Stimulated activated CD8-positive, alpha-beta memory T cell treated with anti-CD3 and anti-CD28 coated beads, Interleukin-7, amount 100 ng/mL, for 24 hours (primary cell): ENCODE results near the gene REEP2.
"Not testable (repeated sequence)": the region's sequence is repeated elsewhere in the genome, so short reads cannot be mapped to it uniquely, and the experiment has no call there.

ENCODE experiments used
- DNase-seq: peaks from one replicate; pipeline ENCODE4 v3.0.0-alpha.2; 2020; ENCODE audit warnings: low read depth

The REEP2 gene

DNA sequence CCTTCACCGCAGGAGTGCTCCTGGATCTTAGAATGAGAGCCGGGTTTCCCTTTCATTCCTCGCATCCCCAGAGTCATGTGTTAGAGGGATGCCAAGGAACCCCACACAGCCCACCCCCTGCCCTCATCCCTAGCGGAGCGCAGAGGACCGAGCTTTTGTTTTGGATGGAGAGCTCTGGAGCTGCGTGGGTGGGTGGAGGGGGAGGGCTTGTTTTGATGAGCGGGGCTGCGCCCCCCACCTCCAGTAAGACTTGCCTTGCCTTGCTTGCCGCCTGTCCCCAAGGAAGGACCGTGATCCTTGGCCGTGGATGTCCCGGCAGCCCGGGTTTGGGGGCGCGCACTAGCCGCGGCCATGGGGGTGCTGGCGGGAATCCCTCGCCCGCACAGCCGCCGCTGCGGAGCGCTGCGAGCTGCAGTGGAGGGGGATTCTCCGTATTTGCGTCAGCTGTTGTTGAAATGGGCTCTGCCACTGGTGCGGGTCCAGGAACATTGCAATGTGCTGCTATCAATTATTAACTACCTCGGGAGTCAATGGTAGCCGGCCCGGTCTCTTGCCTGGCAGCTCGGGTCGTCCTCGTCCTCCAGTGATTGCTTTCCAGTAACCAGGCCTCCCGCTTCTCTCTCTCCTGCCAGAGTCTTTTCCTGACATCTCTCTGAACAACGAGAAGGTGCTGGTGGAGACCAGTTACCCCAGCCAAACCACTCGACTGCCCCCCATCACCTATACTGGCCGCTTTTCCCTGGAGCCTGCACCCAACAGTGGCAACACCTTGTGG lies 27.5 kb downstream of the REEP2 start:
- no peak for DNase-seq

DNA sequence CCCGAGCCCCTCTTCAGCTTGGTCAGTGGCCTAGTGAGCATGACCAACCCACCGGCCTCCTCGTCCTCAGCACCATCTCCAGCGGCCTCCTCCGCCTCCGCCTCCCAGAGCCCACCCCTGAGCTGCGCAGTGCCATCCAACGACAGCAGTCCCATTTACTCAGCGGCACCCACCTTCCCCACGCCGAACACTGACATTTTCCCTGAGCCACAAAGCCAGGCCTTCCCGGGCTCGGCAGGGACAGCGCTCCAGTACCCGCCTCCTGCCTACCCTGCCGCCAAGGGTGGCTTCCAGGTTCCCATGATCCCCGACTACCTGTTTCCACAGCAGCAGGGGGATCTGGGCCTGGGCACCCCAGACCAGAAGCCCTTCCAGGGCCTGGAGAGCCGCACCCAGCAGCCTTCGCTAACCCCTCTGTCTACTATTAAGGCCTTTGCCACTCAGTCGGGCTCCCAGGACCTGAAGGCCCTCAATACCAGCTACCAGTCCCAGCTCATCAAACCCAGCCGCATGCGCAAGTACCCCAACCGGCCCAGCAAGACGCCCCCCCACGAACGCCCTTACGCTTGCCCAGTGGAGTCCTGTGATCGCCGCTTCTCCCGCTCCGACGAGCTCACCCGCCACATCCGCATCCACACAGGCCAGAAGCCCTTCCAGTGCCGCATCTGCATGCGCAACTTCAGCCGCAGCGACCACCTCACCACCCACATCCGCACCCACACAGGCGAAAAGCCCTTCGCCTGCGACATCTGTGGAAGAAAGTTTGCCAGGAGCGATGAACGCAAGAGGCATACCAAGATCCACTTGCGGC lies 28.2 kb downstream of the REEP2 start:
- no peak for DNase-seq

DNA sequence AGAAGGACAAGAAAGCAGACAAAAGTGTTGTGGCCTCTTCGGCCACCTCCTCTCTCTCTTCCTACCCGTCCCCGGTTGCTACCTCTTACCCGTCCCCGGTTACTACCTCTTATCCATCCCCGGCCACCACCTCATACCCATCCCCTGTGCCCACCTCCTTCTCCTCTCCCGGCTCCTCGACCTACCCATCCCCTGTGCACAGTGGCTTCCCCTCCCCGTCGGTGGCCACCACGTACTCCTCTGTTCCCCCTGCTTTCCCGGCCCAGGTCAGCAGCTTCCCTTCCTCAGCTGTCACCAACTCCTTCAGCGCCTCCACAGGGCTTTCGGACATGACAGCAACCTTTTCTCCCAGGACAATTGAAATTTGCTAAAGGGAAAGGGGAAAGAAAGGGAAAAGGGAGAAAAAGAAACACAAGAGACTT lies 28.9 kb downstream of the REEP2 start:
- no peak for DNase-seq

DNA sequence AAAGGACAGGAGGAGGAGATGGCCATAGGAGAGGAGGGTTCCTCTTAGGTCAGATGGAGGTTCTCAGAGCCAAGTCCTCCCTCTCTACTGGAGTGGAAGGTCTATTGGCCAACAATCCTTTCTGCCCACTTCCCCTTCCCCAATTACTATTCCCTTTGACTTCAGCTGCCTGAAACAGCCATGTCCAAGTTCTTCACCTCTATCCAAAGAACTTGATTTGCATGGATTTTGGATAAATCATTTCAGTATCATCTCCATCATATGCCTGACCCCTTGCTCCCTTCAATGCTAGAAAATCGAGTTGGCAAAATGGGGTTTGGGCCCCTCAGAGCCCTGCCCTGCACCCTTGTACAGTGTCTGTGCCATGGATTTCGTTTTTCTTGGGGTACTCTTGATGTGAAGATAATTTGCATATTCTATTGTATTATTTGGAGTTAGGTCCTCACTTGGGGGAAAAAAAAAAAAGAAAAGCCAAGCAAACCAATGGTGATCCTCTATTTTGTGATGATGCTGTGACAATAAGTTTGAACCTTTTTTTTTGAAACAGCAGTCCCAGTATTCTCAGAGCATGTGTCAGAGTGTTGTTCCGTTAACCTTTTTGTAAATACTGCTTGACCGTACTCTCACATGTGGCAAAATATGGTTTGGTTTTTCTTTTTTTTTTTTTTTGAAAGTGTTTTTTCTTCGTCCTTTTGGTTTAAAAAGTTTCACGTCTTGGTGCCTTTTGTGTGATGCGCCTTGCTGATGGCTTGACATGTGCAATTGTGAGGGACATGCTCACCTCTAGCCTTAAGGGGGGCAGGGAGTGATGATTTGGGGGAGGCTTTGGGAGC lies 29.5 kb downstream of the REEP2 start:
- no peak for DNase-seq

DNA sequence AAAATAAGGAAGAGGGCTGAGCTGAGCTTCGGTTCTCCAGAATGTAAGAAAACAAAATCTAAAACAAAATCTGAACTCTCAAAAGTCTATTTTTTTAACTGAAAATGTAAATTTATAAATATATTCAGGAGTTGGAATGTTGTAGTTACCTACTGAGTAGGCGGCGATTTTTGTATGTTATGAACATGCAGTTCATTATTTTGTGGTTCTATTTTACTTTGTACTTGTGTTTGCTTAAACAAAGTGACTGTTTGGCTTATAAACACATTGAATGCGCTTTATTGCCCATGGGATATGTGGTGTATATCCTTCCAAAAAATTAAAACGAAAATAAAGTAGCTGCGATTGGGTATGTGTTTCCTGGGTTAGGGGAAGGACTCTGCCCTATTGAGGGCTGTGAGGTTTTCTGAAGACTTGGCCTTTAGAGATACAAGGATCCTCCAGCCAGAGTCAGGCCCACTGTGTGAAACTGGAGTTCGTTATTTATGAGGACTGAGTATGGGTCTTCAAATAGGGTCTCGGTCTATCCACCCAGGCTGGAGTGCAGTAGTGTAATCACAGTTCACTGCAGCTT lies 30.2 kb downstream of the REEP2 start:
- no peak for DNase-seq

DNA sequence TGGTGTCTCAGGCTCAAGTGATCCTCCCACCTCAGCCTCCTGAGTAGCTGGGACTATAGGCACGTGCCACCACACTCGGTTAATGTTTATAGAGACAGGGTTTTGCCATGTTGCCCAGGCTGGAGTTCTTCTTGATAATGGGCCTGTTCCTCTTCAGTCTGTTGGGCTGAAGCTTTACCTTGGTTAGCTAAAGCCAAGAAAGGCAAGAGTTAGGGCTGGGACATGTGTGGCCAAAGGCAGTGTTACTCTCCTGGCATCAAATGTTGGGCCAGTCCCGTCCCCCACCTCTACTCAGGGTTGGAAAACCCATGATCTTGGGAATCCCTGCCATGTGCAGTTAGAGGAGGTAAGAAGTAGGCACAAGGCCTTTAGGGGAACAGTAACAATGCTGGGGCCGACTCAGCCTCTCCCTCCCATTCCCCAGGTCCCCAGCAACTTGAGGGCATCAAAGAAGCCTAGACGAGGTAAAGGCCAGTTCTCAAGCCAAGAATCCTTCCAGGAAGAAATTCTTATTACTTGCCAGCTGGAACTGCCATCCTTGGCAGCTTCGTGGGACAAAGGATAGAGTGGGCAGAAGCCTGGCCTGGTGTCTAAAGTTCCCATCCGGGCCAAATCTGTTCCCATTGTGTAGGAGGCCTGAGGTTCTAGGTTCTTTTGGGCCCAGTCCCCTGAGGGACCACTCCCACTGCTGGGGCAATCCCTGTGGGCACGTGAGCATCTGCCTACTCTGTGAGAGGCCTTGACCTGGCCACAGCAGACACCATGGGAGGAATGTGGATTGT lies 30.9 kb downstream of the REEP2 start:
- no peak for DNase-seq

DNA sequence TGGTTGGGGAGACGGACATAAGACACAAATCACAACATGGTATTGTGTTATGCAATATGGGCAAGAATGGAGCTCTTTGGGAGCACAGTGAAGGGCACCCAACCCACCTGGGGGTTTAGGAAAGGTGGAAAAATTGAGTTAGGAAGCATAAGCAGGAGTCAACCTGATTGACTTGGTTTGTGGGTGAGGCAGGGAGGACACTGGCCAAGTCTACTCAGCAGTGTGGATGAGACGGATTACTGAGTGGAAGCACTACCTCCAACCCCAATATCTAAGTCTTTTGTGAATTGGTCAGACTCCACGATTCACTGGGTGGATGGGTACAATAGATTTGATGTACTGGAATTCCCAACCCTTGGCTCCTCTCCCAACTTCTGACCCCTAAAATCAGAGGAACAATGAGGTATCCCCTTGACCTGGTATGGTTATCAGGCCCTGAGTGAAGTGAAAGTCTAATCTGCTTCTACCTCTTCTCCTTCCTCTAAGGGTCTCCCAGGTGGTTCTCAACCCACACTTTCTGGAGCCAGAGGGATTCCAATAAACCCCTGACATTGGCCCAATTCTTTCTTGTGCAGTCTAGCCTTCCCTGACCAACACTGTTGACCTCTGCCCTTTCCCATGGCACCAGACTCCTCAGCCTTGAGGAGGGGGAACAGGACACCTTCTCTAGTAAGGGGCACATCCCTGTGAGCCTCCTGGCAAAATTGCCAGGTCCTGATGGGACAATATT lies 31.6 kb downstream of the REEP2 start:
- no peak for DNase-seq

DNA sequence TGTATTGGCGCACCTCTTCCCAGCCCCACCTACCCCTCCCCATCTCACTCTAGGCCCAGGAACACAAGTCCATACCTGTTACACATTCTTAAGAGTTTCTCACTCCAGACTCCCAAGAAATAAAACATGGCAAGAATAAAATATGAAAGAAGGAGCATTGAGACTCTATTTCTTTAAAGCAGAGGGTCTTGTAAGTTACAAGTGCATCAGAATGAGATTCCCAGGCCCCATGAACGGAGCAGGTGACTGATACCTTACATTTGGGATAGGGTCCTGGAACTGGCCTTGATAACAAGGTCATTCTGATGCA lies 32.1 kb downstream of the REEP2 start:
- no peak for DNase-seq

DNA sequence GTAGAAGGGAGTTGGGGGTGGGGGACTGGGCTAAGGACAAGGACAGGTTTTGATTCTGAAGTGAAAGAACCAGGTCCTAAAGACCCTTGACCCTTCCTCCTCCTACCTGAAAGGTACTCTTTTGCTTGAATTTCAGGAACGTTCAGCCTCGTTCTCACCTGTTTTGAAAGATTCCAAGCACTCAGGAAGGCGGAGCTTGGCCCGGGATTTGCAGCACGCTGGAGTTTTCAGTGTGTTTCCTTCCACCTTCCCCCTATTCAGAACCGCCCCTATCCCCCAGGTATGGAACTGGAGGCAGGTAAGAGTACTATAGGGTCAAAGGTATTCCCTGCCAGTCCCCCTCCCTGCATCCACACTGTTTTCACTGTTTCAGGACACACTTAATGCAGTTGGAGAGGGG lies 33.5 kb downstream of the REEP2 start:
- no peak for DNase-seq

DNA sequence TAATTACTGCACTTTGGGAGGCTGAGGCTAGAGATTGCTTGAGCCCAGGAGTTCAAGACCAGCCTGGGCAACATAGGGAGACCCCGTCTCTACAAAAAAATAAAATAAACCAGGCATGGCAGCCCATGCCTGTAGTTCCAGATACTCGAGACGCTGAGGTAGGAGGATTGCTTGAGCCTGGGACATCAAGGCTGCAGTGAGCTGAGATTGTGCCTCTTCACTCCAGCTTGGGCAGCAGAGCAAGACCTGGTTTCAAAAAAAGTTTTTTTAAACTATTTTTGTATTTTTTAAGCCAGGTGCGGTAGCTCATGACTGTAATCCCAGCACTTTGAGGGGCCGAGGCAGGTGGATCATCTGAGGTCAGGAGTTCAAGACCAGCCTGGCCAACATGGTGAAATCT lies 34.3 kb downstream of the REEP2 start:
- not testable (repeated sequence) for DNase-seq

DNA sequence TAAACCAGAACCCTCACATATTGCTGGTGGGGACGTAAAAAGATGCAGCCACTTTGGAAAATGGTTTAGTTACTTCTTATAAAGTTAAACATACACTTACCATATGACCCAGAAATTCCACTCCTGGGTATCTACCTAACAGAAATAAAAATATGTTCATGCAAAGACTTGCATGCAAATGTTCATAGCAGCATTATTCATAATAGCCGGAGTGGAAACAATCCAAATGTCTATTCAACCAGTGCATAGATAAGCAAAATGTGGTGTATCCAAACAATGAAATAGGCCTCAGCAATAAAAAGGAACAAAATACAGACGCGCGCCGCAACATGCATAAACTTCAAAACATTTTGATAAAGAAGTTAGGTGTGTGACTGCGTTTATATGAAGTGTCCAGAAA lies 38.1 kb downstream of the REEP2 start:
- no peak for DNase-seq

DNA sequence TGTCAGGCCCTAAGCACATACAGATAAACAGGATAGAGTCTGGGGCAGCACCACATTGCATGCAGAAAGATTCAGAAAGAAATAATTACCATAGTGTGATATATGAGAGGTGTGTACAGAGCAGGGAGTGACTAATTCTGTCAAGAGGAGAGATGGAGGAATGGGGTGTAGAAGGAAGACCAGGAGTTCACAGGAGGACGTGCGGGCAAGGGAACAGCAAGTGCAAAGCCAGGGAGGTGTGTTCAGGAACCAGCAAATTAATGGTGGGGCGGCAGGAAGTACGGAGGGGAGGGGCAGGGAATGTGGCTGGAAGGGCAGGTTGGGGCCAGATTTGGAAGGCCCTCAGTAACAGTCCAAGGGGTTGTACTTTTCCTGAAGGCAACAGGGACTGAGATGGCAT lies 43.8 kb downstream of the REEP2 start:
- no peak for DNase-seq

DNA sequence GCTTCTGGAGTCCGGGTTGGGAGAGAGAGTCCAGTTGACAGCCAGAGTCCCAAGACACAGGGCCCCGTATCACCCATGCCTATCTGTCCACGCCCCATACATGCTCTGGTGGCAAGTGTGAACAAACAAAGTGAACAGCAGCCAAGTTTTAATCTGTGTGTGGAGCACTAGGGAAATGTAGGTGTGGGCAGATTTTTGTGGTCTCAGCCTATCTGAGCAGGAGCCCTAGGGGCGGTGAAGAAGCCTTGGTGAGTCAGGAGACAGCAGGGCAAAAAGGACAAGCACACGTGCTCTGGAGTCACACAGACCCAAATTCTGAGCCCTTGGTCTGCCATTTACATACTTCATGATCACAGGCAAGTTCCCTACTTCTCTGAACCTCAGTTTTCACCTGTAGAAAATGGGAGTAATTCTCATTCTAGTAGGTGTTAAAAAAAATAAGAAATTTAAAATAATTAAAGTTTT lies 49.7 kb downstream of the REEP2 start:
- no peak for DNase-seq

DNA sequence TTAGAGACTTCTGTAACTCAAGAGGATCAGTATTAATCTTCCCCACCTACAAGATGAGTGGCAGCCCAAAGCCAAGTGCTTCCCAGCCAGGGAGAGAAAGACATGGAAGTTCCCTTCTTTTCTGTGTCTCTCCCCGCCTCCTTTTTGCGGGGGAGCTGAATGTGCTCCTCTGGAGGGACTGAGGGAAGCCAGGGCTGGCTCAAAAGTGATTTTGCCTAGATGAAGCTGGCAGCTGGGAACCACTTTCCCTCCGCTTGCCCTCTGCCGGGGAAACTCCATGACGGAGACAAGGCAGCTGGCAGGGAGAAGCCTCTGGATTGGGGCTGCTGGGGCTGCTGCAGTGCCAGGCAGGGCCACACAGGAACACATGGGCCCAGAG lies 50.8 kb downstream of the REEP2 start:
- DNase-seq = no peak

DNA sequence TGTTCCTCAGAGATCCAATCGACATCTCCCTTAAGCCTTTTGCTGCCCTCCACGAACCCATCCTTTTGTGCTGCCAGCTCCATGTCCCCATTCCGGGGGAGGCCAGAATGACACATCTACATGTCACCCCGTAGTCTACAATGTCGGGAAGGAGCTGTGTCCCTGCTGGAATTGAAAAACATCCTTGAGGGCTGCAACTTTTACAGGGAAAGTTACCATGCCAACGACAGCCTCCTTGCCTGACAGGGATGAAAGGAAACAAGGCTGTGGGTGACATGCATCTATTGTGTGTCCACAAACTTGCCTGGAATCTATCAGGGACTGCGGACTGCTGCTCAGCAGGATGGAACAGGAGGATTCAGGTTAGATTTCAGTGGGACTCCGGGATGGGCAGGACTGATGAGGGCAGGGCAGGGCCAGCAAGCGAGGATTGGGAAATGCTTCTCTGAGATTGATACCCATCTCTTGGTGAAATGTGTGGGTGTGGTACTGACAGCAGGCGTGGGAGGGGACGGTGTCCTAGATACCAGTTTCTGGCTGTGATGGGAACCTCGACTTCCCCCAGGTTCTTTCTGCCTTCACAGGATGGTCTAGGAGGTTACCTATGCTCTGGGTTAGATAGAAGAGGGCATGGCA lies 51.9 kb downstream of the REEP2 start:
- DNase-seq = no peak

DNA sequence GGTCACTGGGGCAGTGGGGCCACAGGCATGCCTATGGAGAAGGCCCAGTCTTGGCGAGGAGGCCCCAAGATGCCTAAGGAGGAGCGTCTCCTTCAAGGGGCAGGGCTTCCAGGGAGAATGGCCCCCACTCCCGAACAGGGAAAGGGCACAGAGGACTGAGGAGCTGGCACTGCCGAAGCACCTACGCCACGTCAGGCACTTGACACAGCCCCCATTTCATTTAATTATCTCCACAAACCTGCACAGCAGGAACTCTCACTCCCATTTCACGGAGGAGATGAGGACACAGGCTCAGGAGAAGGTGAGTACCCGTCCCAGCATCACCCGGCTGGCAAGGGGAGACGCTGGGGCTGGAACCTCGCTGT lies 52.4 kb downstream of the REEP2 start:
- no peak for DNase-seq

DNA sequence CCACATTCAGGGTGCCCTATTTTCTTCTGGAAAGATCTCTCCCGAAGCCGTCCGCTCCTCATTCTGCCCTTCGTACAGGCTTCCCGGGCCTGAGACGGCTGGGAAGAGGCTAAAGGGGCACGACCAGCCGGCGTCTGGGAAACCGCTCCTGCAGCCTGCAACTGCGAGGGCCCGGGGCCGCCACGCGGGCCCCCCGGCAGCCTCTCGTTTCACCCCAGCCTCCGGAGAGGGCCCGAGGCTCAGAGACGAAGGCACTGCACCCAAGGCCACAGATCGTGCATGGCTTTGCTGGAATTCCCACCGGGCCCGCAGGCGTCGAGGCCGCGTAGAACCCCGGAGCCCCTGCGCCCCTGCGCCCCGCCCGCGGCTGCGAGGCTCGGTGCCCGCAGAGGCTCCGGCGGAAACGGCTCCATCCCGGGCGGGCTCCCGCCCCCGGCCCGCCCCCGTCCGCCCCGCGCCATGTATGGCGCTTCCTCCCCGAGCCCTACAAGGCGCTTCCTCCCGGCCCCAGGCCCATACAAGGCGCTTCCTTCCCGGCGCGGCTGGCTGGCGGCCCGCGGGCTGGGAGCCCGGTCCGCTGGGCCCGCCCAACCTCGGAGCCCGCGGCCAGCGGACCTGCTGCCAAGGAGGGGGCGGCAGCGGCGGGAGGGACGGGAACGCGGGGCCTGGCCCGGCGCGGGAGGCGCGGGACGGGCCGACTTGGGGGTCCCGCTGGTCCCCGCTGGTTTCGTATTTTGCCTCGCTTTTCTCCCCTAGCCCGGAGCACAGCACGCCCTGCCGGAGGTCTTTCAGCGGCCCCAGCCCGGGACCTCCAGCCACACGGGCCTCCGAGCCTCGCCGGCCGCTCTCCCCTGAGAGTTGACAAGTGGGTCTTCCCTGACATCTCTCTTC lies 53.1 kb downstream of the REEP2 start:
- peak; percentile 63 for DNase-seq

DNA sequence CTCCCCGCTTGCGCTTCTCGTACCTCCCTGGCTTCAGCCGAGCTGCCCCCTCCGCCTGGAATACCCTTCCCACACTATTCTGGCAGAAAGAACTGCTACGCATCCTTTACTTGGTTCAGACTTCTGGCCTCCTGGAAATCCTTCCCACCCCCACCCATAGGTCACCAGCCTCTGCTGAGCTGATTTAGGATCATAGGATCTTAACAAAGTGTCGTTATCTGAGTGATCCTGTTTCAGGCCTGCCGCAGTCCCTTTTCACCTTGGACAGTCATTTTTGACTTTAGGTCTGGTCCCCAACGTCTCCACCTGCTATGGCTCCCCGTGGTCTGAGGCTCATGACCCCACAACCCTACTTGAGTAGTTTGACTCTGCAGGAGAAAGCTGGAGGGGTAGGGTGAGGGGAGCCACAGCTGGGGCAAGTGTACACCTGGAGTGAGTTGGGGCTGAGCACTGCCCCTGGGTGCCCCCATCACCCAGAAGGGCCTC lies 53.7 kb downstream of the REEP2 start:
- no peak for DNase-seq

DNA sequence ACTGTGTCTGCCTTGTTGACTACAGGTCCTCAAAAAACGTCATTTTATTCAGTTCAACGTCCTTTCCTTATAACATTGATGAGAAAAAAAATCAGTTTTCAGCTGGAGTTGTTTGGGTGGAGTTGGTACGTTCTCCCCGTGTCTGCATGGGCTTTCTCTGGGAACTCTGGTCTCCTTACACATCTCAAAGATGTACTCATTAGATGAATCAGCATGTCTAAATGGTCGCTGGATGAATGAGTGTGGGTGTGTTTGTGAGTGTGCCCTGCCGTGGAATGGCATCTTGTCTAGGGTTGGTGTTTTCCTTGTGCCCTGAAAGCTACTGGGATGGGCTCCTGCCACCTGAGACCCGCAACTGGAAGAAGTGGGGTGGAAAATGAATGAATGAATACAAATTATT lies 56.5 kb downstream of the REEP2 start:
- no peak for DNase-seq
